Stimulated activated CD8-positive, alpha-beta memory T cell treated with anti-CD3 and anti-CD28 coated beads, Interleukin-2, amount 100 ng/mL, for 1 hour (primary cell): ENCODE data around the gene NXPH1.
"Not testable (repeated sequence)": the region's sequence is repeated elsewhere in the genome, so short reads cannot be mapped to it uniquely, and the experiment has no call there.

ENCODE experiments used
- DNase-seq, 2 donors: peaks; one replicate each; pipeline ENCODE4 v3.0.0-alpha.2; 2020; ENCODE audit warnings: low read depth in 2 of 2

The NXPH1 gene

DNA sequence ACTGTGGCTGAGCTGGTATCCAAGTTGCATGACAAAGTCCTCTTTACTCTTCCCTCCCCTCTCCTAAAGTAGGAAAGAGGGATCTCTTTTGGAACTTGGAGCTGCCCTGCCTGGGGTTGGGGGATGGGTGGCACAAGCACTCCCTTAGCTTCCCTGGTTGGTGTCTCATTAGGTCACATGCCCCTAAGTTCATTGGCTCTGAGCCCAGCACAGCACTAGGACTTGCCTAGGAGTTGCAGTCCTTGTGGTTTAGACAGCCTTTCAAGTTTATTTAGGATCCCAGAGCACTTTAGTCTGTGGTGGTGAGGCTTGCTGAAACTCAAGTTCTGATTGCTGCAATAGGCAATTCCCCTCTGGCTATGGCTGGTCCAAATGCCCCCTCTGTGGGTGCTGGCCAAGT lies 281.4 kb downstream of the NXPH1 start:
- DNase-seq = no peak

DNA sequence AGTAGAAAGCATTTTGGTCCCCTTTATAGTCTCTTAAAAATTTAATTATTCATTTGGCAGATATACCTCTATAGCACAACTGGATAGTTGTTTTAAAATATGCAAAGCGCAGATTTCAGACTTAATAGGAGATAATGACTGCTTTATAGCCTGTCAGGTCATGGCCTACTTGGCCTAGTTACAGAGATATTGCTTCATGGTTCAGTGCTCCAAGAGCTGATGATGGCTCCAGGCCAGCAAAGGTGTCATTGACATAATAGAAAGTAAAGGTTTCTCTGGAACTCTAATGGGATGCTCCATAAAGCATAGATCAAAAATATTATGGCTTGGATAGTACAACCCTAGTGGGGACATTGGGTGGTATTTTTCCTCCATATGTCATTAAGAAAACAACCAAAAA lies 285.7 kb downstream of the NXPH1 start:
- no peak for DNase-seq

DNA sequence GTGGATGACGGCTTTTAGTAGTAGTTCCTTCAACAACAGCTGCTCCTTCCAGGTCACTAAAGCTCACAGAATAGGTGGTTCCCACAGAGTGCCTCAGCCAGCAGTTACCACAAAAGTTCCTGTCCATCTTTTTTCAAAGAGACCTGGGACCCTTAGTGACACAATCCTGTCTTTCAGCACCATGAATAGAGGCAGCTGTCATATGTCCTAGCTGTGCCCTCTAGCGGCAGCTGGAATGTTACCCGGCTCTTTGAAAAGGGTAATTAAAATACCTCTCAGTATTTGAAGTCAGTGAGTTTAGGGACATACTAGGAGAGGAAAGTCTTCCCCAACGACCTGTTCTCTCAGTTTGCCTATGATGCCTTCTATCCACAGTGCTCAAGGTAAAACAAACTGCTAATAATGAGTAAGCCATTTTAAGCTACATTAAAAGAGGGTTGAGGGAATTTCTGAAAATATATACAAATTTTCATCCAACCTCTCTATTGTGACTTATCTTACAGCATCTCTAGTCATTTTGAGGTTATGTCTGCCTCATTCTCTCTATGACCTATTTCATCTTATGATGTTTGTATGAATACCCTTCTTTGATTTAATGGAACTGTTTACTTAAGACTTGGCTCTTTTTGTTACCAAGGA lies 290.8 kb downstream of the NXPH1 start:
- DNase-seq = no peak

DNA sequence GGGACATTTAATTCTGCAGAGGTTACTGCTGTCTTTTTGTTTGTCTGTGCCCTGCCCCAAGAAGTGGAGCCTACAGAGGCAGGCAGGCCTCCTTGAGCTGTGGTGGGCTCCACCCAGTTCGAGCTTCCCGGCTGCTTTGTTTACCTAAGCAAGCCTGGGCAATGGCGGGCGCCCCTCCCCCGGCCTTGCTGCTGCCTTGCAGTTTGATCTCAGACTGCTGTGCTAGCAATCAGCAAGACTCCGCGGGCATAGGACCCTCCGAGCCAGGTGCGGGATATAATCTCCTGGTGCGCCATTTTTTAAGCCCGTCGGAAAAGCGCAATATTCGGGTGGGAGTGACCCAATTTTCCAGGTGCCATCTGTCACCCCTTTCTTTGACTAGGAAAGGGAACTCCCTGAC lies 298.3 kb downstream of the NXPH1 start:
- DNase-seq = not testable (repeated sequence)

DNA sequence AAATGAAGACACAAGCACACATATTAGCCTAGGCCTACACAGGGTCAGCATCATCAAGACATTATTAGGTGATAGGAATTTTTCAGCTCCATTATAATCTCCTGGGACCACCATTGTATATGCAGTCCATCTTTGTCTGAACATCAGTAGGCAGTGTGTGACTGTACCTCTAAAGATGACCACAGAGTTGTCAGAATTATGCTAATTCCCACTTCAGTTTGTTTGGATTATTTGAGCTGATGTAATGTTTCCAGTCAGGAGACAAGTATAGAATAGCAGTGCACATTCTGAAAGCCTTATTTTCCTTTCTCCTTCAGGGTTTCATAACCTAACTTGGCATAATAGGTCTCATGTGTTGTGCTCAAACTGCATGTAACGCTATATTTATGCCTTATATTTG lies 306.4 kb downstream of the NXPH1 start:
- DNase-seq = no peak

DNA sequence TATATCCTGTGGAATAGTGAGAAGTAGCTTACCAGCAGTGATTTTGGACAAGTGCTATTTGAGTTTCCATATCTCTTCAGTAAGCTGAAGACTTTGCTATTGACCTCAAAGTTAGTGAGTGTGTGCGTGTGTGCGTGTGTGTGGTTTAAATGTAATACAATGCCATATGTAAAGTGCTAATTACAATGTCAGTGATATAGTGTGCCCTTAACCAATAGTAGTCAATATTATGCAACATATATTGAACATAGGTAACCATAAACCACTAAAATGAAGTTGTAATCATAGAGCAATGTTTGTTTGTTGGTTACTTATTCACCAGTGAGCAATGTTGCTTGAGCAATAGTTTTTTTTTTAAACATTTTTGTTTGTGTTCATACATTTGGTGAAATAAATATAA lies 309.4 kb downstream of the NXPH1 start:
- no peak for DNase-seq

DNA sequence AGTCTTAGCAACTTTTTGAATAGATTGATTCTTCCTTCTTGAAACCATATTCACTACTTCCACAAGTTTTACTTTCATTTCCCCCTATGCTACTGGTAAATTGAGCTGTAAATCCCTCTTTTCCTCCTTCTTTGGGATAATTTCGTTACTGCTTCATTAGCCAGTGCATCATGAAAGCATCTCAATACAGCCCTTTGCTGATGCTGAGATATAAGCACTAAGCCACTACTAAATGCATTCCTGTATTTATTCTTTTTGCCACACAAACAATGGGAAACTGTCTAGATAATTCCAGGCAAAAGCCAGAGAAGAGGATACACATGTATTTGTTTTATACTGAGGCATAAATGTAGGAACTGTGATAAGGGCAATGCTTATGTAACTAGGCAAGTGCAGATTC lies 313.9 kb downstream of the NXPH1 start:
- DNase-seq = no peak

DNA sequence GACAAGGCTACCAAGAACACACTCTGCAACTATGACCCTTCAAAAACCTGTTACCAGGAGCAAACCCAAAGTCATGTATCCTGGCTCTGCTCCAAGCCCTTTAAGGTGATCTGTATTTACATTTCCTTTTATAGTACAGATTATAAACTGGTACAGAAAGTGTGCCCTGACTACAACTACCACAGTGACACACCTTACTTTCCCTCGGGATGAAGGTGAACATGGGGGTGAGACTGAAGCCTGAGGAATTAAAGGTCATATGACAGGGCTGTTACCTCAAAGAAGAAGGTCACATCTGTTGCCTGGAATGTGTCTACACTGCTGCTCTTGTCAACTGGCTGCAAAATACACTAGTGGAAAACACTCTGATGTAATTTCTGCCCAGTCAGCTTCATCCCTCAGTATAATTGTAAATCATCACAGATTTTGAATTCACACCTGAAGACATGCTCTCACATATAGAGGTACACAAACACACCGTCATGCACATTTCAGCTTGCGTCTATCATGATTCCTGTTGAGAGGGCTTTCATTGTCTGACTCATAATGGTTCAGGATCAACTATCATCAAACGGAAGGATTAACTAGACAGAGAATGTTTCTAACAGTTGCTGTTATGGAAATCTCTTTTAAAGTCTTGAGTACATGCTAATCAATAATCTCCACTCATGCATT lies 318.3 kb downstream of the NXPH1 start:
- DNase-seq = no peak

DNA sequence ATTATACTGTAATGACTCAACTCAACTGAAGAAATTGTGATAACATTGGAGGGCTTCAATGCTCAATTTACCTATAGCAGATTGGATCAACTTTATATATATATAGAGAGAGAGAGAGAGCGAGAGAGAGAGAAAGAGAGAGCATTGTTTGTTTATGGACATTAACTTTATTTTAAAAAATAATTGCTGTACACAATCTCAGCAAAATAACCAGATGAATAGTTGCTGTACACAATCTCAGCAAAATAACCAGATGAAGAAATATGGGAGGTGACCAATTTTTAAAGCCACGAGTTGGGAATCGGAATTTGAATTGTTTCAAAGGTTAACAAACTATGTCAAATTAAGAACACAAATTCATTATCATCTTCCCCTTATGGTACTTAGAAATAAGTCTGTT lies 319.9 kb downstream of the NXPH1 start:
- no peak for DNase-seq

DNA sequence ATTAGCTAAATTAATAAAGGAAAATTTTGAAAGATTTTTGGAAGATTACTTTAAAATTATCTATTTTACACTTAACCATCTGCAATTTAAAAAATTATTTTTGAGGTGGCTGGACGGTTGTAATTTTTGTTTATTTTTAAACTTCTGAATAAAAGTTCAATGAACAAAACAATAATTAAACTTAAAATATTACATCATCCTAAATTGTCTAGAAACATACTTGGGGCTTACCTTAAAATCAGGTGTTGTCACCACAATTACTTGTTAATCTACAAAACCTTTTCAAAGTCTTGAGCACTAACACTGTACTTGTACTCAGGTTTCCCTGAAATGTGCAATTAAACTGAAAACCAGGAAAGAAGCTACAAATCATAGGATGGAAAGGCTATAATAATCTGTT lies 328.3 kb downstream of the NXPH1 start:
- no peak for DNase-seq

DNA sequence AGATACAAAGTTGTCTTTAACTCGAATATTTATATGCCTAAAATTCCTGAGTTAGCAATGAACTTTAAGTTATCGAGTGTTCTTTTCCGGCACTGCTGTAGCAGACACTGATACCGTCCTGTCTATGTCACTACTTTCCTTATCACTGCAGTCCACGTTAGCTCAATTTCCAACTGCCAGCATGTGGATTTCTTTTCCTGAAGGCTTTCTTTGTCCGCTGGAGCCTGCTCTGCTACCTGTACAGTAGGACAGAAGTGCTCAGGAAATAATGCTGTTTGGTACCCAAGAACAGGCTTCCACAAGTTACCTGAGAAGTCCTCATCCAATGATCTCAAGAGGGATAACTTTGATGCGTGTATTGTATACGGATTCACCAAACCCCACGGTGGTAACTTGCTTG lies 329.4 kb downstream of the NXPH1 start:
- DNase-seq = no peak

DNA sequence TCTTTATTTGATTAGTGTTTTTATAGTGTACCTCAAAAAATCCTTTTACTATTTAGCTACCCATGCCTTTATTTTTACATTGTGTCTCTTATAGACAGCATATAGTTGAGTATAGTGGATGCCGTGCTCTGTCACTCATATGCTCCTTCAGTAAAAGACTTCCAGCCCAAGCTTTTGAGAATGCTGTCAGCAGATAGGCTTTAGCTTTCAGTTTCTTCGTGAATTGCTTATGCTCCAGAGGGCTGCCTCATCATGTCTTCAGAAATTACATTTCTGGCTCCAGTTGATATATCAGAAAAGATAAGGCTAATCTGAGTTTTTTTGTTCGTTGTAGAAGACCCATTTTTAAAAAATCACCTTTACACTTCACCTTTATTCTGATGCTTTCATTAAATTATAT lies 332.0 kb downstream of the NXPH1 start:
- no peak for DNase-seq

DNA sequence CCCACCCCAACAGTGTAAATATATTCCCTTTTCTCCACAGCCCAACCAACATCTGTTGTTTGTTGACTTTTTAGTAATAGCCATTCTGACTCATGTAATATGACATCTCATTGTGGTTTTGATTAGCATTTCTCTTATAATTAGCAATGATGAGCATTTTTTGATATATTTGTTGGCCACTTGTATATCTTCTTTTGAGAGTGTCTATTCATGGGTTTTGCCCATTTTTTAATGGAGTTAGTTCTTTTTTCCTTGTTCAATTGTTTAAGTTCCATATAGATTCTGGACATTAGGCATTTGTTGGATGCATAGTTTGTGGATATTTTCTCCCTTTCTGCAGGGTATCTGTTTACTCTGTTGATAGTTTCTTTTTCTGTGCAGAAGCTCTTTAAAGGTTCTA lies 340.1 kb downstream of the NXPH1 start:
- no peak for DNase-seq

DNA sequence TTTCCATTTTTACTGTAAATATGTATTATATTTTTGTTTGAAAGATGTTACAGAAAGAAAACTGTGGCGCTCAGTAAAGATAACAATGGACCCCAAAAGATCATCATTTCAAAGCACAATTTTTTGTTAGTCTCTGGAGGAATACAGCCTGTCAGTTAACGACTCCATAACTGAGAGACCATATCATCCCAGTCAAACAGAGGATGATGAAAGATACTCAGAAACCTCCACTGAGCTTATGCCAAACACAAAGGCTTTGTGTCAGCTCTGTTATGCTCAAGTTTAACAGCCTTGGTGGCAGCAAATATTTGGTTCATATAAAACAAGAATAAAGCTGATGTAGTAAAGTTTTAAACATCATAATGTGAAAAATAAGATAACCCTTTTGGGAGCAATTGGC lies 345.1 kb downstream of the NXPH1 start:
- no peak for DNase-seq

DNA sequence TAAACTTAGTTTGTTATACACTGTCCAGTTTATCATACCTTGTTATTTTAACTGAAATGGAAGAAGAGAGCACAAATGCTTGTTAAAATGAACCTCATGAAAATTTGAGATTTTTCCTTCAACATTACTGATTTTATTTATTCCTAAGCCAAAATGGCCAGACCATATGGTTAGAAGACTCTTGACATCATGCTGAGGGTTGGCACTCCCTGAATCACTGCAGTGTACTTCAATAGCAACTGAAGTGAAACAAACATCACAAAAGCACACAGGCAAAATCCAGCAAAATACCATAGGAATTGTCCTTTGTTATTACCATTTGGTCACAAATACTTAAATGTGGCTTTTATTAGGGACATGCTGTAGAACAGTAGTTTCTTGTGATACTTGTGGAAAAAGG lies 347.8 kb downstream of the NXPH1 start:
- DNase-seq = no peak

DNA sequence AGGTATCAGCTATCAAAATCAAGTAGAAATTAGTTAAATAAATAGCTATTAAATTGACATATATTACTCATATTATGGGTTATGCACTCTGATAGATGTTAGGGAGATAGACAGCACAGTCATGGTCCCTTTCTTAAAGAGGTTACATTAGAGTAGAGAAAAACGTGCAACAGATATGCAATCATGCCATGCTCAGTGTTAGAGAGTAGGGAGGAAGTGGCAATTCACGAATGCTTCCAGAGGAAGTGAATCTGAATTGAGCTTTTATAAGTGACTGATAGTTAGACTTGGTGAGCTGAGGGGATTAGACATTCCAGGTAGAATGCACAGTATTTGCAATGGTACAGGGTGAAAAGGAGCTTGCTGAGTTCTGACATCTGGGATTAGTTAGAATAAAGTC lies 349.8 kb downstream of the NXPH1 start:
- no peak for DNase-seq

DNA sequence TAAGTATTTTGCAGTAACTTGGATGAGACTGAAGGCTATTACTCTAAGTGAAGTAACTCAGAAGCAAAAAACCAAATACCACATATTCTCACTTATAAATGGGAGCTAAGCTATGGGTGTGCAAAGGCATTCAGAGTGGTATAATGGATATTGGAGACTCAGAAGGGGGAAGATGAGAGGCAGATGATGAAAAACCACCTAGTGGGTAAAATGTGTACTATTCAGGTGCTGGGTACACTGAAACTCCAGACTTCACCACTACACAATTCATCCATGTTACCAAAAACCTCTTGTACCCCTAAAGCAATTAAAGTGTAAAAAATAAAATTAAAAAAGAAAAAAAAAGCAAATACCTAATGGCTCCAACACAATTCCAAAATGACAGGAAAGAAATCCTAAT lies 351.7 kb downstream of the NXPH1 start:
- no peak for DNase-seq

DNA sequence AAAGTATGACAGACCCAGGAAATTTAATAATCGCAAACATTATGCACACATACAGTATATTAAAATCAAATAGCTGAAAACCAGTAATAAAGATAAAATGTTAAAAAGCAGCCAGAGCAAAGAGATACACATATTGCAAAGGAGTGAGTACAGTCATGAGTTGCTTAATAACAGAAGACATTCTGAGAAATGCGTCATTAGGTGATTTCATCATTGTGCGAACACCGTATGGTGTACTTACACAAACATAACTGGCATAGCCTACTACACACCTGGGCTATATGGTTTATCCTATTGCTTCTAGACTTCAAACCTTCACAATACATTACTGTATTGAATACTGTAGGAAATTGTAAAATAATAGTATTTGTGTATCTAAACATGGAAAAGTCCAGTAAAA lies 367.6 kb downstream of the NXPH1 start:
- DNase-seq = no peak
